OCI-LY1 (cell line): ENCODE data around the gene TBC1D8.

Source experiments
- EZH2 ChIP-seq: fragments of 200-600 bp; sonication (generic), shearing (Covaris generic); IDR thresholded peaks from 2 replicates; pipeline ENCODE4 v1.8.0; 2017; ENCODE audit warnings: borderline replicate concordance, mixed run types, mild to moderate bottlenecking, antibody characterized with exemption, low read length, moderate library complexity, mixed read lengths
- TF ChIP-seq, protein P1 (sequence below): fragments of 200-600 bp; sonication (generic), shearing (Covaris generic); IDR thresholded peaks from 2 replicates; pipeline ENCODE4 v1.5.1; 2017; ENCODE audit warnings: mild to moderate bottlenecking, antibody characterized with exemption, low read length, moderate library complexity, mixed read lengths

DNA sequence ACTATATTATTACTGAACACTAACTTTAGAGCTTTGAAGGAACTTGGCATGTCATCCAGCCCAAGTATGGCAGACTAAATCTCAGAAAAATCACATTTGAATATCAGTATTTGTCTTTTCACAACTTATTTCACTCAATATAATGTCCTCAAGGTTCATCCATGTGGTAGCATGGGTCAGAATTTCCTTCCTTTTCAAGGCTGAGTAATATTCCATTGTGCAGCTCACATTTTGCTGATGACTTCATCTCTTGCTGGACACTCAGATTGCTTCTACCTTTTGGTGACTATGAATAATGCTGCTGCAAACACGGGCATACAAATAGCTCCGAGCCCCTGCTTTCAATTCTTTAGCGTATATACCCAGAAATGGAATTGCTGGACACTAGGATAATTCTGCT, 102.4 kb downstream of the TBC1D8 start:
- TF ChIP-seq, protein P1, sequence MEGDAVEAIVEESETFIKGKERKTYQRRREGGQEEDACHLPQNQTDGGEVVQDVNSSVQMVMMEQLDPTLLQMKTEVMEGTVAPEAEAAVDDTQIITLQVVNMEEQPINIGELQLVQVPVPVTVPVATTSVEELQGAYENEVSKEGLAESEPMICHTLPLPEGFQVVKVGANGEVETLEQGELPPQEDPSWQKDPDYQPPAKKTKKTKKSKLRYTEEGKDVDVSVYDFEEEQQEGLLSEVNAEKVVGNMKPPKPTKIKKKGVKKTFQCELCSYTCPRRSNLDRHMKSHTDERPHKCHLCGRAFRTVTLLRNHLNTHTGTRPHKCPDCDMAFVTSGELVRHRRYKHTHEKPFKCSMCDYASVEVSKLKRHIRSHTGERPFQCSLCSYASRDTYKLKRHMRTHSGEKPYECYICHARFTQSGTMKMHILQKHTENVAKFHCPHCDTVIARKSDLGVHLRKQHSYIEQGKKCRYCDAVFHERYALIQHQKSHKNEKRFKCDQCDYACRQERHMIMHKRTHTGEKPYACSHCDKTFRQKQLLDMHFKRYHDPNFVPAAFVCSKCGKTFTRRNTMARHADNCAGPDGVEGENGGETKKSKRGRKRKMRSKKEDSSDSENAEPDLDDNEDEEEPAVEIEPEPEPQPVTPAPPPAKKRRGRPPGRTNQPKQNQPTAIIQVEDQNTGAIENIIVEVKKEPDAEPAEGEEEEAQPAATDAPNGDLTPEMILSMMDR = no peak
- no peak for TF ChIP-seq EZH2
